GM18498 (cell line): Measurements from ENCODE around the gene RPL31.
"Not testable (repeated sequence)": the region's sequence is repeated elsewhere in the genome, so short reads cannot be mapped to it uniquely, and the experiment has no call there.

ENCODE experiments used
- ATAC-seq: cut with Tn5 transposase; IDR thresholded peaks from one replicate; pipeline ENCODE4 v1.9.1; 2021; ENCODE audit warnings: mild to moderate bottlenecking, moderate library complexity; ENCODE audit not compliant: unreplicated experiment

Gene RPL31

GRCh38 chr2:101023327-101024107 is 21.4 kb downstream of the RPL31 start:
- ATAC-seq: no peak

GRCh38 chr2:101025561-101025960 is 23.5 kb downstream of the RPL31 start:
- no peak for ATAC-seq

GRCh38 chr2:101026253-101026701 is 24.2 kb downstream of the RPL31 start:
- no peak for ATAC-seq

GRCh38 chr2:101026923-101027469 is 24.9 kb downstream of the RPL31 start:
- no peak for ATAC-seq

GRCh38 chr2:101027852-101028251 is 25.8 kb downstream of the RPL31 start:
- no peak for ATAC-seq

- ATAC-seq: no peak
Measured at GRCh38 chr2:101030866-101031554, 28.9 kb downstream of the RPL31 start.

- ATAC-seq: no peak
Measured at GRCh38 chr2:101032084-101032776, 30.1 kb downstream of the RPL31 start.

- ATAC-seq: no peak
Measured at GRCh38 chr2:101036562-101036961, 34.5 kb downstream of the RPL31 start.

- no peak for ATAC-seq
Measured at GRCh38 chr2:101037161-101037755, 35.2 kb downstream of the RPL31 start.

GRCh38 chr2:101038455-101039255 is 36.6 kb downstream of the RPL31 start:
- no peak for ATAC-seq

GRCh38 chr2:101040072-101040471 is 38.0 kb downstream of the RPL31 start:
- ATAC-seq: no peak

- no peak for ATAC-seq
Measured at GRCh38 chr2:101040761-101041160, 38.7 kb downstream of the RPL31 start.

GRCh38 chr2:101041413-101041812 is 39.3 kb downstream of the RPL31 start:
- no peak for ATAC-seq

- ATAC-seq: no peak
Measured at GRCh38 chr2:101045330-101045729, 43.2 kb downstream of the RPL31 start.

- no peak for ATAC-seq
Measured at GRCh38 chr2:101047075-101047766, 45.1 kb downstream of the RPL31 start.

- no peak for ATAC-seq
Measured at GRCh38 chr2:101047774-101048173, 45.7 kb downstream of the RPL31 start.

- ATAC-seq: no peak
Measured at GRCh38 chr2:101048756-101049155, 46.7 kb downstream of the RPL31 start.

- ATAC-seq: not testable (repeated sequence)
Measured at GRCh38 chr2:101050886-101051285, 48.8 kb downstream of the RPL31 start.

- no peak for ATAC-seq
Measured at GRCh38 chr2:101052147-101052546, 50.1 kb downstream of the RPL31 start.

- ATAC-seq: no peak
Measured at GRCh38 chr2:101053117-101053516, 51.0 kb downstream of the RPL31 start.
